Fibroblast of skin of abdomen (primary cell): ENCODE measurements around the gene ADAMTS12.

ENCODE experiments used
- DNase-seq: peaks from one replicate; pipeline ENCODE4 v3.0.0-alpha.2; 2013

Gene ADAMTS12

GRCh38 chr5:33641744-33642505 lies 249.9 kb downstream of the ADAMTS12 start:
- peak; percentile 28 for DNase-seq

GRCh38 chr5:33639474-33639873 lies 252.3 kb downstream of the ADAMTS12 start:
- DNase-seq = no peak

- DNase-seq = no peak
These were observed 254.8 kb downstream of the ADAMTS12 start for GRCh38 chr5:33637011-33637410.

GRCh38 chr5:33635582-33635981 lies 256.2 kb downstream of the ADAMTS12 start:
- no peak for DNase-seq

- DNase-seq = no peak
These were observed 258.1 kb downstream of the ADAMTS12 start for GRCh38 chr5:33633699-33634098.

GRCh38 chr5:33631786-33632185 lies 260.0 kb downstream of the ADAMTS12 start:
- DNase-seq = no peak

- DNase-seq = no peak
These were observed 260.7 kb downstream of the ADAMTS12 start for GRCh38 chr5:33631139-33631538.

GRCh38 chr5:33629999-33630398 lies 261.8 kb downstream of the ADAMTS12 start:
- peak; percentile 75 for DNase-seq

- no peak for DNase-seq
These were observed 263.0 kb downstream of the ADAMTS12 start for GRCh38 chr5:33628796-33629195.

- no peak for DNase-seq
These were observed 270.3 kb downstream of the ADAMTS12 start for GRCh38 chr5:33621514-33621913.

- no peak for DNase-seq
These were observed 277.8 kb downstream of the ADAMTS12 start for GRCh38 chr5:33614039-33614438.

- DNase-seq = peak; percentile 79
These were observed 279.4 kb downstream of the ADAMTS12 start for GRCh38 chr5:33612386-33612785.

- peak; percentile 78 for DNase-seq
These were observed 279.9 kb downstream of the ADAMTS12 start for GRCh38 chr5:33611877-33612276.

- peak; percentile 28 for DNase-seq
These were observed 283.3 kb downstream of the ADAMTS12 start for GRCh38 chr5:33608344-33609041.

- DNase-seq = no peak
These were observed 287.3 kb downstream of the ADAMTS12 start for GRCh38 chr5:33604503-33604902.

GRCh38 chr5:33601881-33602280 lies 289.9 kb downstream of the ADAMTS12 start:
- peak; percentile 44 for DNase-seq

- no peak for DNase-seq
These were observed 296.5 kb downstream of the ADAMTS12 start for GRCh38 chr5:33595303-33595702.

GRCh38 chr5:33594006-33594405 lies 297.8 kb downstream of the ADAMTS12 start:
- no peak for DNase-seq

GRCh38 chr5:33592245-33592644 lies 299.5 kb downstream of the ADAMTS12 start:
- no peak for DNase-seq

- no peak for DNase-seq
These were observed 303.0 kb downstream of the ADAMTS12 start for GRCh38 chr5:33588654-33589372.

GRCh38 chr5:33583332-33583731 lies 308.5 kb downstream of the ADAMTS12 start:
- no peak for DNase-seq

GRCh38 chr5:33582417-33582816 lies 309.4 kb downstream of the ADAMTS12 start:
- DNase-seq = no peak

GRCh38 chr5:33579789-33580188 lies 312.0 kb downstream of the ADAMTS12 start:
- no peak for DNase-seq
